GM12878 (cell line): ENCODE measurements around the gene FCER1G. TPM values are rescaled to one million over a fixed set of nuclear protein-coding genes. Genes with fewer than 3 reads are reported as not detected.

ENCODE experiments used
- DPF2 ChIP-seq: fragments of 450-650 bp; IDR thresholded peaks from 2 replicates; pipeline ENCODE4 v1.6.1; 2017; ENCODE audit warnings: mild to moderate bottlenecking
- LARP7 ChIP-seq: fragments of 450-650 bp; IDR thresholded peaks from 2 replicates; pipeline ENCODE4 v1.6.1; 2017; ENCODE audit warnings: mild to moderate bottlenecking
- MTA3 ChIP-seq: IDR thresholded peaks from 2 replicates; pipeline ENCODE4 v1.6.1; 2012; ENCODE audit warnings: low read length, inconsistent platforms, borderline replicate concordance
- POLR2AphosphoS5 ChIP-seq: IDR thresholded peaks from 2 replicates; pipeline ENCODE4 v1.6.1; 2011; ENCODE audit warnings: mild to moderate bottlenecking, low read length, inconsistent platforms
- RAD21 ChIP-seq: IDR thresholded peaks from 2 replicates; pipeline ENCODE4 v1.6.1; 2011; ENCODE audit warnings: mild to moderate bottlenecking, low read depth, low read length, moderate library complexity; ENCODE audit not compliant: insufficient read depth
- TCF3 ChIP-seq: IDR thresholded peaks from 2 replicates; pipeline ENCODE4 v1.6.1; 2012; ENCODE audit warnings: low read depth, mild to moderate bottlenecking, low read length, borderline replicate concordance; ENCODE audit not compliant: insufficient read depth
- ZSCAN29 ChIP-seq: fragments of 450-650 bp; IDR thresholded peaks from 2 replicates; pipeline ENCODE4 v1.6.1; 2017; ENCODE audit warnings: mild to moderate bottlenecking, moderate library complexity
- polyA plus RNA-seq, 11 experiments: library from polyadenylated mRNA; depleted of rRNA in 4 of 11; unstranded in 6 of 11; stranded (reverse) in 5 of 11; fragments of >200 nt; fragmentation: Nextera tagmentation in 4 of 11; fragmentation: Illumina TruSeq in 1 of 11; extraction: Ambion mirVana in 4 of 11; extraction: Trizol in 1 of 11; gene quantifications; 1 replicate in 1 of 11; 2 replicates in 10 of 11; pipeline versions ENCODE4 v1.2.1 to v1.2.3, GENCODE V29; 2011 to 2016; ENCODE audit warnings: inconsistent platforms in 2 of 11, missing spikeins in 2 of 11, low read depth in 1 of 11
- total RNA-seq, 4 experiments: library from RNA; depleted of rRNA in 3 of 4; stranded (reverse); fragments of >200 nt in 3 of 4; fragmentation: Illumina TruSeq in 1 of 4; extraction: Trizol in 1 of 4; gene quantifications; 2 replicates each; pipeline versions ENCODE4 v1.2.1 to v1.2.3, GENCODE V29; 2013 to 2021
- TF ChIP-seq, protein P1 (sequence below): fragments of 450-650 bp; IDR thresholded peaks from 2 replicates; pipeline ENCODE4 v1.6.1; 2018; ENCODE audit warnings: borderline replicate concordance, mild to moderate bottlenecking; ENCODE audit not compliant: partially characterized antibody
- TF ChIP-seq, protein P2 (sequence below), 3 experiments: IDR thresholded peaks in 2 of 3; conservative IDR thresholded peaks in 1 of 3; 2 replicates each; pipeline ENCODE4 v1.5.1; 2011; ENCODE audit warnings: low read depth in 3 of 3, low read length in 3 of 3, mild to moderate bottlenecking in 3 of 3, control low read depth in 2 of 3, moderate library complexity in 2 of 3, inconsistent platforms in 1 of 3, mixed read lengths in 1 of 3; ENCODE audit not compliant: control insufficient read depth in 2 of 3, insufficient read depth in 1 of 3; ENCODE audit errors: extremely low read depth in 1 of 3
- TF ChIP-seq, protein P3 (sequence below): fragments of 450-650 bp; formaldehyde crosslinking; IDR thresholded peaks from 2 replicates; pipeline ENCODE4 v1.4.0; 2020; ENCODE audit warnings: mild to moderate bottlenecking, moderate library complexity

FCER1G gene
- total and polyA plus RNA-seq, 10 of the 15 experiments (the other 5 are each of a cell fraction or from before 2014, with no cell fraction given): 0.40 to 1.9 (median 0.89) TPM

DNA sequence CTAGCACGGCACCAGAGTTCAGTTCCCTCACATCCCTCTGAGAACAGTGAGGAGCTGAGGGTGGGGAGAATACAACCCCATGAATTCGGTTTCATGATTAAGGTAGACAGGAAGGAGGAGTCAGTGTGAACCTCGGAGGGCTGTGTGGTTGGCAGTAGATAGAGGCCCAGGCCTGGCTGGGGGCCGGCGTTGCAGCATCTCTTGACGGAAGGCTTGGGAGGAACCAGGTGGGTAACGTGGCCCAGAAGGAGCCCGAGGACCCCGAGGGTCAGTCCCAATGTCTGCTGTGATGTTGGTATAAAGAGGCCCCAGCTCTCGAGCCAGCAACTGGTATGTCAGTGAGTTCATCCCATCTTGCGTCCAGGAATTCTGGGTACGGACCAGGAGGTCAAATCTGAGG lies 43.4 kb upstream of the FCER1G start (continued):
- TF ChIP-seq, protein P1, sequence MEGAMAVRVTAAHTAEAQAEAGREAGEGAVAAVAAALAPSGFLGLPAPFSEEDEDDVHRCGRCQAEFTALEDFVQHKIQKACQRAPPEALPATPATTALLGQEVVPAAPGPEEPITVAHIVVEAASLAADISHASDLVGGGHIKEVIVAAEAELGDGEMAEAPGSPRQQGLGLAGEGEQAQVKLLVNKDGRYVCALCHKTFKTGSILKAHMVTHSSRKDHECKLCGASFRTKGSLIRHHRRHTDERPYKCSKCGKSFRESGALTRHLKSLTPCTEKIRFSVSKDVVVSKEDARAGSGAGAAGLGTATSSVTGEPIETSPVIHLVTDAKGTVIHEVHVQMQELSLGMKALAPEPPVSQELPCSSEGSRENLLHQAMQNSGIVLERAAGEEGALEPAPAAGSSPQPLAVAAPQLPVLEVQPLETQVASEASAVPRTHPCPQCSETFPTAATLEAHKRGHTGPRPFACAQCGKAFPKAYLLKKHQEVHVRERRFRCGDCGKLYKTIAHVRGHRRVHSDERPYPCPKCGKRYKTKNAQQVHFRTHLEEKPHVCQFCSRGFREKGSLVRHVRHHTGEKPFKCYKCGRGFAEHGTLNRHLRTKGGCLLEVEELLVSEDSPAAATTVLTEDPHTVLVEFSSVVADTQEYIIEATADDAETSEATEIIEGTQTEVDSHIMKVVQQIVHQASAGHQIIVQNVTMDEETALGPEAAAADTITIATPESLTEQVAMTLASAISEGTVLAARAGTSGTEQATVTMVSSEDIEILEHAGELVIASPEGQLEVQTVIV: no peak
- TF ChIP-seq ZSCAN29 (no peak), LARP7 (no peak), RAD21 (no peak), TCF3 (no peak), MTA3 (no peak), POLR2AphosphoS5 (no peak), DPF2 (no peak)
- TF ChIP-seq, protein P2, sequence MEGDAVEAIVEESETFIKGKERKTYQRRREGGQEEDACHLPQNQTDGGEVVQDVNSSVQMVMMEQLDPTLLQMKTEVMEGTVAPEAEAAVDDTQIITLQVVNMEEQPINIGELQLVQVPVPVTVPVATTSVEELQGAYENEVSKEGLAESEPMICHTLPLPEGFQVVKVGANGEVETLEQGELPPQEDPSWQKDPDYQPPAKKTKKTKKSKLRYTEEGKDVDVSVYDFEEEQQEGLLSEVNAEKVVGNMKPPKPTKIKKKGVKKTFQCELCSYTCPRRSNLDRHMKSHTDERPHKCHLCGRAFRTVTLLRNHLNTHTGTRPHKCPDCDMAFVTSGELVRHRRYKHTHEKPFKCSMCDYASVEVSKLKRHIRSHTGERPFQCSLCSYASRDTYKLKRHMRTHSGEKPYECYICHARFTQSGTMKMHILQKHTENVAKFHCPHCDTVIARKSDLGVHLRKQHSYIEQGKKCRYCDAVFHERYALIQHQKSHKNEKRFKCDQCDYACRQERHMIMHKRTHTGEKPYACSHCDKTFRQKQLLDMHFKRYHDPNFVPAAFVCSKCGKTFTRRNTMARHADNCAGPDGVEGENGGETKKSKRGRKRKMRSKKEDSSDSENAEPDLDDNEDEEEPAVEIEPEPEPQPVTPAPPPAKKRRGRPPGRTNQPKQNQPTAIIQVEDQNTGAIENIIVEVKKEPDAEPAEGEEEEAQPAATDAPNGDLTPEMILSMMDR (IDR thresholded peaks at IDR 0.05 in 2 of 3, conservative IDR thresholded peaks at IDR 0.05 in 1 of 3; ENCODE audit: control insufficient read depth in 2 of 3, extremely low read depth in 1 of 3, insufficient read depth in 1 of 3, low read depth in 3 of 3, low read length in 3 of 3): no peak
- TF ChIP-seq, protein P3, sequence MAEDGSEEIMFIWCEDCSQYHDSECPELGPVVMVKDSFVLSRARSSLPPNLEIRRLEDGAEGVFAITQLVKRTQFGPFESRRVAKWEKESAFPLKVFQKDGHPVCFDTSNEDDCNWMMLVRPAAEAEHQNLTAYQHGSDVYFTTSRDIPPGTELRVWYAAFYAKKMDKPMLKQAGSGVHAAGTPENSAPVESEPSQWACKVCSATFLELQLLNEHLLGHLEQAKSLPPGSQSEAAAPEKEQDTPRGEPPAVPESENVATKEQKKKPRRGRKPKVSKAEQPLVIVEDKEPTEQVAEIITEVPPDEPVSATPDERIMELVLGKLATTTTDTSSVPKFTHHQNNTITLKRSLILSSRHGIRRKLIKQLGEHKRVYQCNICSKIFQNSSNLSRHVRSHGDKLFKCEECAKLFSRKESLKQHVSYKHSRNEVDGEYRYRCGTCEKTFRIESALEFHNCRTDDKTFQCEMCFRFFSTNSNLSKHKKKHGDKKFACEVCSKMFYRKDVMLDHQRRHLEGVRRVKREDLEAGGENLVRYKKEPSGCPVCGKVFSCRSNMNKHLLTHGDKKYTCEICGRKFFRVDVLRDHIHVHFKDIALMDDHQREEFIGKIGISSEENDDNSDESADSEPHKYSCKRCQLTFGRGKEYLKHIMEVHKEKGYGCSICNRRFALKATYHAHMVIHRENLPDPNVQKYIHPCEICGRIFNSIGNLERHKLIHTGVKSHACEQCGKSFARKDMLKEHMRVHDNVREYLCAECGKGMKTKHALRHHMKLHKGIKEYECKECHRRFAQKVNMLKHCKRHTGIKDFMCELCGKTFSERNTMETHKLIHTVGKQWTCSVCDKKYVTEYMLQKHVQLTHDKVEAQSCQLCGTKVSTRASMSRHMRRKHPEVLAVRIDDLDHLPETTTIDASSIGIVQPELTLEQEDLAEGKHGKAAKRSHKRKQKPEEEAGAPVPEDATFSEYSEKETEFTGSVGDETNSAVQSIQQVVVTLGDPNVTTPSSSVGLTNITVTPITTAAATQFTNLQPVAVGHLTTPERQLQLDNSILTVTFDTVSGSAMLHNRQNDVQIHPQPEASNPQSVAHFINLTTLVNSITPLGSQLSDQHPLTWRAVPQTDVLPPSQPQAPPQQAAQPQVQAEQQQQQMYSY (CRISPR knock-in tag): no peak
